SU-DHL-6 (cell line): ENCODE data around the gene FAM114A2.

Experiments
- H2AFZ ChIP-seq: fragments of 200-600 bp; sonication (generic); 2 replicates; pipeline ENCODE4 v1.6.1; 2014; ENCODE audit warnings: low read depth, mild to moderate bottlenecking, moderate library complexity, mixed read lengths, antibody characterized with exemption, low read length; ENCODE audit not compliant: severe bottlenecking
- H3F3A ChIP-seq: fragments of 200-600 bp; shearing (Covaris generic); 2 replicates; pipeline ENCODE4 v1.6.0; 2016; ENCODE audit warnings: antibody characterized with exemption, mild to moderate bottlenecking; ENCODE audit not compliant: insufficient read depth
- H3K27ac ChIP-seq: fragments of 200-600 bp; sonication (generic); 2 replicates; pipeline ENCODE4 v1.5.1; 2016; ENCODE audit warnings: low read depth, mild to moderate bottlenecking, low read length, moderate library complexity, mixed read lengths
- H3K27me3 ChIP-seq: fragments of 200-600 bp; sonication (generic), shearing (Covaris generic); 2 replicates; pipeline ENCODE4 v1.6.0; 2014; ENCODE audit warnings: mild to moderate bottlenecking, low read length
- H3K36me3 ChIP-seq: fragments of 200-600 bp; sonication (generic); 2 replicates; pipeline ENCODE4 v1.6.1; 2014; ENCODE audit warnings: mild to moderate bottlenecking, low read length, mixed read lengths
- H3K4me2 ChIP-seq: fragments of 300-600, 200-600 bp; shearing (Covaris generic), sonication (generic); 2 replicates; pipeline ENCODE4 v1.6.0; 2014; ENCODE audit warnings: low read length, low read depth, mild to moderate bottlenecking; ENCODE audit not compliant: poor library complexity, severe bottlenecking
- H3K4me3 ChIP-seq: fragments of 200-600 bp; sonication (generic); 2 replicates; pipeline ENCODE4 v1.5.1; 2014; ENCODE audit warnings: antibody characterized with exemption, low read length, mild to moderate bottlenecking, mixed read lengths; ENCODE audit not compliant: insufficient read depth, poor library complexity, severe bottlenecking
- H3K79me2 ChIP-seq: fragments of 200-600 bp; sonication (generic); 2 replicates; pipeline ENCODE4 v1.6.1; 2014; ENCODE audit warnings: mild to moderate bottlenecking, low read length, moderate library complexity; ENCODE audit not compliant: insufficient read depth
- H3K9ac ChIP-seq: fragments of 200-600 bp; sonication (generic); 2 replicates; pipeline ENCODE4 v1.7.0; 2014; ENCODE audit warnings: mild to moderate bottlenecking, low read length
- H3K9me2 ChIP-seq: fragments of 200-600 bp; sonication (generic); replicated peaks from 2 replicates; pipeline ENCODE4 v1.6.1; 2014; ENCODE audit warnings: low read length; ENCODE audit not compliant: insufficient read depth
- H3K9me3 ChIP-seq: fragments of 200-600 bp; sonication (generic); 2 replicates; pipeline ENCODE4 v1.6.1; 2014; ENCODE audit warnings: low read length, mixed read lengths; ENCODE audit not compliant: insufficient read depth
- H4K20me1 ChIP-seq: fragments of 200-600 bp; sonication (generic); 2 replicates; pipeline ENCODE4 v1.6.1; 2014; ENCODE audit warnings: low read depth, mild to moderate bottlenecking, antibody characterized with exemption, low read length, moderate library complexity, mixed read lengths
- EZH2phosphoT487 ChIP-seq: fragments of 200-600 bp; sonication (generic), shearing (Covaris generic); conservative IDR thresholded peaks from 2 replicates; pipeline ENCODE4 v1.6.1; 2018; ENCODE audit warnings: mild to moderate bottlenecking, antibody characterized with exemption, low read length, moderate library complexity, mixed read lengths
- TF ChIP-seq, protein P1 (sequence below): fragments of 200-600 bp; sonication (generic); IDR thresholded peaks from one replicate; pipeline ENCODE4 v1.5.1; 2017; ENCODE audit warnings: antibody characterized with exemption, mild to moderate bottlenecking, low read length, moderate library complexity; ENCODE audit not compliant: insufficient read depth, poor library complexity, severe bottlenecking

FAM114A2 gene

DNA sequence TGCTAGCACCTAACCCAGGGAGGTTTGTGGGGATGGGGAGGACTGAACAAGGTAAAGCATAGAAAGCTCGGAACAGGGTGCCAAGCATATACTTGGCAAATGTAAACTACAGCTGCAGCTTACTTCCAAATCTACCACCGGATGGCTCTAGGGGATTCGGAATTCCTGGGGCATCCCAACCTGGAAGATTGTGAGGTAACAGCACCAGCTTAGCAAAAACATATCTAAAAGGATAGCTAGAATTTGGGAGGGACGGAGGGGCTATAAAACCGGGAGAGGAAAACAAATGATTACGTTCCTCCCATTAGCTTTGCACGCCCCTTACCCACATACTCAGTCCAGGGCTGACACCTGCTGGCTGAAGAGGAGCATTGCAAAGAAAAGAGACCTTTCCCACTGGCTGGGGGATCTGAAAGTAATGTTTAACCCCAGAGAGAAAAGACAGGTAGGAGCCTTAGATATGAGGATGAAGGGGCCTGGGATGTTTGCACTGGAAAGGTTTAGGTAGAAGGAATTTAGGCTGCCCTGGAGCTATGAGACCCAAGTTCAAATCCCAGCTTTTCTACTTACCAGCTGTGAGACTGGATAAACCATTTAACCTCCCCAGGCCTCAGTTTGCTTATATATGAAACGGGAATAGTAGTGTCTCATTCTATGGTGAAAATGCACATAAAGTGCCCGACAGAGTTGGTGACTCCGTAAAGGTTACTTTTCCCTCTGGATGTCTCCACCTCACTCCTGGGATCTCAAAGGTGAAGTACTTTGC, 73.6 kb downstream of the FAM114A2 start:
- no peaks in the 10 kb centered on the region for H3K79me2 ChIP-seq
- no peaks in the 10 kb centered on the region for H3K9me3 ChIP-seq
- no peaks in the 10 kb centered on the region for H4K20me1 ChIP-seq
- H3K9ac ChIP-seq: no peak overlapping the region
- no peak for TF ChIP-seq EZH2phosphoT487
- TF ChIP-seq, protein P1, sequence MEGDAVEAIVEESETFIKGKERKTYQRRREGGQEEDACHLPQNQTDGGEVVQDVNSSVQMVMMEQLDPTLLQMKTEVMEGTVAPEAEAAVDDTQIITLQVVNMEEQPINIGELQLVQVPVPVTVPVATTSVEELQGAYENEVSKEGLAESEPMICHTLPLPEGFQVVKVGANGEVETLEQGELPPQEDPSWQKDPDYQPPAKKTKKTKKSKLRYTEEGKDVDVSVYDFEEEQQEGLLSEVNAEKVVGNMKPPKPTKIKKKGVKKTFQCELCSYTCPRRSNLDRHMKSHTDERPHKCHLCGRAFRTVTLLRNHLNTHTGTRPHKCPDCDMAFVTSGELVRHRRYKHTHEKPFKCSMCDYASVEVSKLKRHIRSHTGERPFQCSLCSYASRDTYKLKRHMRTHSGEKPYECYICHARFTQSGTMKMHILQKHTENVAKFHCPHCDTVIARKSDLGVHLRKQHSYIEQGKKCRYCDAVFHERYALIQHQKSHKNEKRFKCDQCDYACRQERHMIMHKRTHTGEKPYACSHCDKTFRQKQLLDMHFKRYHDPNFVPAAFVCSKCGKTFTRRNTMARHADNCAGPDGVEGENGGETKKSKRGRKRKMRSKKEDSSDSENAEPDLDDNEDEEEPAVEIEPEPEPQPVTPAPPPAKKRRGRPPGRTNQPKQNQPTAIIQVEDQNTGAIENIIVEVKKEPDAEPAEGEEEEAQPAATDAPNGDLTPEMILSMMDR: peak; percentile 89
- no peaks in the 10 kb centered on the region for H3K27me3 ChIP-seq
- H3F3A ChIP-seq: no peaks in the 10 kb centered on the region
- H3K4me2 ChIP-seq: no peak overlapping the region
- no peak overlapping the region for H2AFZ ChIP-seq
- H3K9me2 ChIP-seq: no peaks in the 10 kb centered on the region
- no peak overlapping the region for H3K4me3 ChIP-seq
- no peaks in the 10 kb centered on the region for H3K36me3 ChIP-seq
- no peak overlapping the region for H3K27ac ChIP-seq

- TF ChIP-seq, protein P1: no peak
- TF ChIP-seq EZH2phosphoT487: no peak
- Histone ChIP-seq H3K9ac (no peak overlapping the region), H3K27me3 (no peaks in the 10 kb centered on the region), H3K9me2 (no peaks in the 10 kb centered on the region), H3K79me2 (no peaks in the 10 kb centered on the region), H2AFZ (no peak overlapping the region), H3F3A (no peaks in the 10 kb centered on the region), H3K27ac (no peak overlapping the region), H4K20me1 (no peaks in the 10 kb centered on the region), H3K4me2 (no peak overlapping the region), H3K36me3 (no peaks in the 10 kb centered on the region), H3K4me3 (no peak overlapping the region), H3K9me3 (no peaks in the 10 kb centered on the region)
Measured at GRCh38 chr5:153964191-153964879, 74.4 kb downstream of the FAM114A2 start.

DNA sequence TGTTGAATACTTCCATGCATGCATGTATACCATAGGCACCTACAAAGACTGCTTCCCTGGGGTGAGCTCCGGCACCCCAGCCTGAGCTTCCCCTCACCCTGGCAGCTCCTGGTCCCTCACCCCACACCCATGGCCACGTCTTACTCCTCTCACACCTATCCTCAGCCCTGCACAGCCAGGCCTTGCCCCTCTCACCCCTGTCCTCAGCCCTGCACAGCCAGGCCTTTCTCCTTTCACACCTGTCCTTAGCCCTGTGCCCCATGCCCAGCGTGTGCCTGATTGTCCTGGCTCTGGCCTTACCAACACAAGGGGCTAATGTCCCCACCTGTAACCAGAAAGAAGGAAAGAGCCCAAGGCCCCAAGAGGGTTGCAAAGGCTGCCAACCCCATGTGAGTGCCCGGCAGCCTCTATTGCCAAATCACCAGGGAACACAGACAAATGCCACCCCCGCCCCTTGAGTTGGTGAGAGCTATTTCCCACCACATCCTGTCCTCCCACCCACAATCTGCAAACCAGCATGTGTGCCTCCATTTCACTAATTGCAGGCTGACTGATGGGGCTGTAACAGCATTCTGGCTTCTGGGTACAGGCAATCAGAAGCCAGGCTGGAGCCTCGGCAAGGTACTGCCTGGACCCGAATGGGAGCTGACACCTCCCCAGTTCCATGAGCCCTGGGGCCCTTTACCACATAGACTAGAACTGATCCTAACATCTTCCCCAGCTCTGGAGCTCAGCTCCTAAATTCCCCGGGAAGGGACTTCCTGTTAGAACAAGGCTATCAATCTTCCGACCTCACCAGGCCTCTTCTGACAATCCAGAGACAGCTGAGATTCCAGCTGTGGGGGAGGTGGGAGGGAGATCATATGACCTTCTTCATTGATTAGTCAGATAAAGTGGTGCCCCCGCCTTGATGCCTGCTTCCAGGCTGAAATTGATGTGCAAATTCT, 78.2 kb downstream of the FAM114A2 start:
- no peaks in the 10 kb centered on the region for H3K9me2 ChIP-seq
- H3K4me2 ChIP-seq: no peak overlapping the region
- H3K4me3 ChIP-seq: no peak overlapping the region
- no peak overlapping the region for H3K27ac ChIP-seq
- H2AFZ ChIP-seq: no peak overlapping the region
- no peaks in the 10 kb centered on the region for H3K27me3 ChIP-seq
- H3K9ac ChIP-seq: no peak overlapping the region
- no peaks in the 10 kb centered on the region for H4K20me1 ChIP-seq
- no peaks in the 10 kb centered on the region for H3K79me2 ChIP-seq
- H3F3A ChIP-seq: no peaks in the 10 kb centered on the region
- TF ChIP-seq EZH2phosphoT487: no peak
- TF ChIP-seq, protein P1: no peak
- no peaks in the 10 kb centered on the region for H3K9me3 ChIP-seq
- no peaks in the 10 kb centered on the region for H3K36me3 ChIP-seq
